ENCODE measurements around the gene AHDC1. TPM values are rescaled to one million over a fixed set of nuclear protein-coding genes. Genes with fewer than 3 reads are reported as not detected.

Gene AHDC1, protein sequence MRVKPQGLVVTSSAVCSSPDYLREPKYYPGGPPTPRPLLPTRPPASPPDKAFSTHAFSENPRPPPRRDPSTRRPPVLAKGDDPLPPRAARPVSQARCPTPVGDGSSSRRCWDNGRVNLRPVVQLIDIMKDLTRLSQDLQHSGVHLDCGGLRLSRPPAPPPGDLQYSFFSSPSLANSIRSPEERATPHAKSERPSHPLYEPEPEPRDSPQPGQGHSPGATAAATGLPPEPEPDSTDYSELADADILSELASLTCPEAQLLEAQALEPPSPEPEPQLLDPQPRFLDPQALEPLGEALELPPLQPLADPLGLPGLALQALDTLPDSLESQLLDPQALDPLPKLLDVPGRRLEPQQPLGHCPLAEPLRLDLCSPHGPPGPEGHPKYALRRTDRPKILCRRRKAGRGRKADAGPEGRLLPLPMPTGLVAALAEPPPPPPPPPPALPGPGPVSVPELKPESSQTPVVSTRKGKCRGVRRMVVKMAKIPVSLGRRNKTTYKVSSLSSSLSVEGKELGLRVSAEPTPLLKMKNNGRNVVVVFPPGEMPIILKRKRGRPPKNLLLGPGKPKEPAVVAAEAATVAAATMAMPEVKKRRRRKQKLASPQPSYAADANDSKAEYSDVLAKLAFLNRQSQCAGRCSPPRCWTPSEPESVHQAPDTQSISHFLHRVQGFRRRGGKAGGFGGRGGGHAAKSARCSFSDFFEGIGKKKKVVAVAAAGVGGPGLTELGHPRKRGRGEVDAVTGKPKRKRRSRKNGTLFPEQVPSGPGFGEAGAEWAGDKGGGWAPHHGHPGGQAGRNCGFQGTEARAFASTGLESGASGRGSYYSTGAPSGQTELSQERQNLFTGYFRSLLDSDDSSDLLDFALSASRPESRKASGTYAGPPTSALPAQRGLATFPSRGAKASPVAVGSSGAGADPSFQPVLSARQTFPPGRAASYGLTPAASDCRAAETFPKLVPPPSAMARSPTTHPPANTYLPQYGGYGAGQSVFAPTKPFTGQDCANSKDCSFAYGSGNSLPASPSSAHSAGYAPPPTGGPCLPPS (N-terminal part only)
- total RNA-seq: 10 to 100 TPM; 13.7 to 58.6 (median 18.7) TPM
- long read RNA-seq, donor 1, partial matches to known transcripts: 24 of 30 reads
- long read RNA-seq, donor 1, other reads (novel, unspliced or antisense): 6 of 30 reads
- long read RNA-seq, donor 2: 0 reads

DNA sequence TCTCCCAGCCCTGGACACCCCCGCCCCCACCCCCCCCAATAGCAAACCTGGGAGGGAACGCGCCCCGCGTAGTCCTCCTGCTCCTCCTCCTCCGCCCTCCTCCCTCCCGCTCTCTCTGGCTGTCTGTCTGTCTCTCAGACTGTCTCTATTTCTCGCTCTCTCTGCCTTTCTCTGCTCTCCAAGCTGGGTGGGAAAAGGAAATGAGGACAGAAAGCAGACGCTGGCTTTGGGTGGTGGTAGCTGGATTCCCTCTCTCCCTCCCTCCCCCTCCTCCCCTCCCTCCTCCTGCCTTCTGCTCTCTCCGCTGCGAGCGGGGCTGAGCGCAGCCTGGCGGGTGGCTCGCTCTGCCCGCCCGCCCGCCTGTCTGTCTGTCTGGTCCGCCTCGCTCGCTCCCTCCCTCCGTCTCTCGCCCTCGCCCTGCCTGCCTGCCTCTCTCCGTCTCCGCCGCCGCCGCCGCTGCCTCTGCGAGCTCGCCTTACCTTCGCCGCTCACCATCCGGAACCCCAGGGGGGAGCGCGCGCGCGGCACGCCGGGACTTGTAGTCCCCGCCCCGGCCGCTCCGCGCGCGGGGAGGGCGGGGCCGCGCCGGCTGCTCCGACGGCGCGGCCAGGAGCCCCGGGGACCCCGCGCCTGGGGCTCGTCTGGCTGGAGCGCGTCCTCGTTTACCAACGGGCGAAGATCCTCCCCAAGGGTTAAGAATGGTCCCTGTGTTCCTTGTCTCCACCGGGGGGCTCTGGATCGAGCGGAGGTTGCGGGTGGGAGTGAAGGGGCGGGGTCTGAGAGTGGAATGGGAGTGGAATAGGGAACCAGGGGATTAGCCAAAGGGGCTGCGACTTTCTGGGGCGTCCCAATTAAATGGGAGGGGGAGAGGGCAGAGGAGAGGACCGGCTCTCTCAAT is at the start of gene AHDC1:
TSS of gene AHDC1 (minus strand) at position 464 of the 898 bp plus-strand sequence. CDS start 52,029 bp downstream, outside the sequence.
- intact Hi-C loops (cut with DNase I, micrococcal nuclease): loop anchor here (5.0 to 10.0 kb wide), 3 partner anchors 47 to 202 kb away; no protein-coding TSS in a partner anchor
- H3K4me1 ChIP-seq (ENCODE audit: low read depth): peaks cover 21% of the 10 kb centered on the region

DNA sequence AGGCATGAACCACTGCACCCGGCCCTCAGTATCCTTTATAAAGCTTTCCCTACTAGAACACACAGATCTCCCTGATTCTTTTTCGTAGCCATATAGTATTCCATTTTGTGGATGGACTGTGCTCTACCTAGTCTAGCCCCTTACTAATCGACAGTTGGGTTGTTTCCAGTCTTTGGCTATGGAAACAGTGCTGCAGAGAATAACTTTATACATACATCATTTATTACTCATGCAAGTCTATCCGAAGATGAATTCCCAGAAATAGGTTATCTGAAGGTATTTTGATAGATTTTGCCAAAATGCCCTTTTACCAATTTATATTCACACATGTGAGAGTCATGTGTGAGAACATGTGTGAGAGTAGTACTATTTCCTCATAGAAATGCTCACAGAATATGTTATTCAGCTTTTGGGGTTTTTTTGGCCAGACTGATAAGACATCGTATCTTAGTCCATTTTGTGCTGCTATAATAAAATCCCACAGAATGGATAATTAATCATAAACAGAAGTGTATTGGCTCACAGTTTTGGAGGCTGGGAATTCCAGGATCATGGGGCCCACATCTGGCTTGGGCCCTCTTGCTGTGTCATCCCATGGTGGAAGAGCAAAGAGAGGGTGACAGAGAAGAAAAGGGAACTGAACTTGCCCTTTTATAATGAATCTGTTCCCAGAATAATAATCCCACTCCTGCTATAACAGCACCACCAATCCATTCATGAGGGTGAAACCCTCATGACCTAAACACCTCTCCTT is 48.3 kb upstream of the AHDC1 start:
- intact Hi-C loops (cut with DNase I, micrococcal nuclease): no loop called here
- ATAC-seq: no peak
- Histone ChIP-seq H3K4me1 (ENCODE audit: low read depth) (no peaks in the 10 kb centered on the region), H3K4me3 (no peak overlapping the region), H3K36me3 (ENCODE audit: low read depth) (no peaks in the 10 kb centered on the region), H3K9me3 (no peaks in the 10 kb centered on the region)
- TF ChIP-seq, protein P1, sequence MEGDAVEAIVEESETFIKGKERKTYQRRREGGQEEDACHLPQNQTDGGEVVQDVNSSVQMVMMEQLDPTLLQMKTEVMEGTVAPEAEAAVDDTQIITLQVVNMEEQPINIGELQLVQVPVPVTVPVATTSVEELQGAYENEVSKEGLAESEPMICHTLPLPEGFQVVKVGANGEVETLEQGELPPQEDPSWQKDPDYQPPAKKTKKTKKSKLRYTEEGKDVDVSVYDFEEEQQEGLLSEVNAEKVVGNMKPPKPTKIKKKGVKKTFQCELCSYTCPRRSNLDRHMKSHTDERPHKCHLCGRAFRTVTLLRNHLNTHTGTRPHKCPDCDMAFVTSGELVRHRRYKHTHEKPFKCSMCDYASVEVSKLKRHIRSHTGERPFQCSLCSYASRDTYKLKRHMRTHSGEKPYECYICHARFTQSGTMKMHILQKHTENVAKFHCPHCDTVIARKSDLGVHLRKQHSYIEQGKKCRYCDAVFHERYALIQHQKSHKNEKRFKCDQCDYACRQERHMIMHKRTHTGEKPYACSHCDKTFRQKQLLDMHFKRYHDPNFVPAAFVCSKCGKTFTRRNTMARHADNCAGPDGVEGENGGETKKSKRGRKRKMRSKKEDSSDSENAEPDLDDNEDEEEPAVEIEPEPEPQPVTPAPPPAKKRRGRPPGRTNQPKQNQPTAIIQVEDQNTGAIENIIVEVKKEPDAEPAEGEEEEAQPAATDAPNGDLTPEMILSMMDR (IDR thresholded peaks at IDR 0.05): no peak
- DNase-seq: no peak

More for the DNA sequence above, at the start of gene AHDC1:
- TF ChIP-seq, protein P1 (IDR thresholded peaks at IDR 0.05): no peak
- Histone ChIP-seq H3K4me3 (peak within 1 kb of the TSS; percentile 50), H3K36me3 (ENCODE audit: low read depth) (no peaks in the 10 kb centered on the region), H3K9me3 (no peaks in the 10 kb centered on the region)
- ATAC-seq: peak; percentile 85
- DNase-seq: peak; percentile 93 to 95 (median 94)

DNA sequence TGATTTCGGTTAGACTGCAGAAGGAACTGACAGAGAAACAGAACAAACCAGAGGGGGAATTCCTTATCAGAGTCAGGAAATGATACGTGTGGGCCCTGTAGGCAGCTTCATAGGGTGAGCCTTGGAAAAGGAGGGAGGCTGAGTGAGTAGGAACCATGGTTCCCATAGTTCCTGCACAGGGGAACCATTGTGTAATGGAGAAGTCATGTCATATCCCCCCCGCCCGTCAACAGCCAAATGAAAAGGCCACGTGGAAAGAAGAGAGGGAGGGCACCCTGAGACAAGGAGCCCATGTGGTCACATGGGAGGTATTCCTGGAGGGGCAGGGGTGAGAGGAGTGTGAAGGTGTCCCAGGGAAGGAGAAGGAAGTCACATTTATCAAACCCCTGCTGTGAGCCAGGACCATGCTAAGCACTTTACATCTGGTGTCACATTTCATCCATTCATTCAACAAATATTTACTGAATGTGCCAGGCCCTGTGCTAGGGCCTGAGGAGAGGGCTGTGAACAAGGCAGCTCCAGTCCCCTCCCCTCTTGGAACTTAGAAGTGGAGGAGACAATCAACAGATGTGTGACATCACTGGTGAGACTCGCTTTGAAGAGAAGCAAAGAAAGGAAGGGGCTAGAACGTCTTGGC is 46.7 kb upstream of the AHDC1 start:
- intact Hi-C loops (cut with DNase I, micrococcal nuclease): no loop called here
- DNase-seq (no peak), ATAC-seq (peak; percentile 22)
- Histone ChIP-seq H3K4me3 (no peak overlapping the region), H3K4me1 (ENCODE audit: low read depth) (no peaks in the 10 kb centered on the region), H3K9me3 (no peaks in the 10 kb centered on the region), H3K36me3 (ENCODE audit: low read depth) (no peaks in the 10 kb centered on the region)
- TF ChIP-seq, protein P1 (IDR thresholded peaks at IDR 0.05): no peak

DNA sequence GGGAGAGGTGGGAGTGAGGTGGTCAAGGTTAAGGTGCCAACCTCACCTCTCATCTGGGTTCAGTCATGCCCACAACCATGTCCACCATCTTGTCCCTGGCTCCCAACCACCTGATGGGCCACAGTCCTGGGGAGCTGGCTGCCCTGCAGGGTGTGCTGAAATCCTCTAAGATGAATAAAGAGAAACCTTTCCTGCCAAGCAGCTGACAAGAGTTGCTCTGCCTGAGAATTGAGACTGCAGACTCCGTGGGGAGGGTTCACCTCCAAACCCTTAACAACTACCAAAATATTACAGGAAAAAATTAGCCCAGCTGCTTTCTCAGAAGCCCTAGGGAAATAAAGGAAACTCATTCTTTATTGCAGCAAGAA is 46.2 kb upstream of the AHDC1 start:
- DNase-seq (no peak), ATAC-seq (no peak)
- TF ChIP-seq, protein P1 (IDR thresholded peaks at IDR 0.05): no peak
- intact Hi-C loops (cut with DNase I, micrococcal nuclease): no loop called here
- H3K36me3 ChIP-seq (ENCODE audit: low read depth): no peaks in the 10 kb centered on the region
- no peaks in the 10 kb centered on the region for H3K4me1 ChIP-seq (ENCODE audit: low read depth)
- H3K4me3 ChIP-seq: no peak overlapping the region
- H3K9me3 ChIP-seq: no peaks in the 10 kb centered on the region
